DND-41 (cell line): ENCODE data around the gene SMIM30.

Experiments
- EZH2 ChIP-seq: IDR thresholded peaks from 3 replicates; pipeline ENCODE4 v1.6.1; 2012; ENCODE audit warnings: borderline replicate concordance, low read depth, mild to moderate bottlenecking, moderate library complexity, low read length, inconsistent platforms; ENCODE audit not compliant: severe bottlenecking
- TF ChIP-seq, protein P1 (sequence below): IDR thresholded peaks from 2 replicates; pipeline ENCODE4 v1.5.1; 2012; ENCODE audit warnings: borderline replicate concordance, low read length, moderate library complexity, mild to moderate bottlenecking; ENCODE audit not compliant: poor library complexity, severe bottlenecking; ENCODE audit errors: extremely low read depth

DNA sequence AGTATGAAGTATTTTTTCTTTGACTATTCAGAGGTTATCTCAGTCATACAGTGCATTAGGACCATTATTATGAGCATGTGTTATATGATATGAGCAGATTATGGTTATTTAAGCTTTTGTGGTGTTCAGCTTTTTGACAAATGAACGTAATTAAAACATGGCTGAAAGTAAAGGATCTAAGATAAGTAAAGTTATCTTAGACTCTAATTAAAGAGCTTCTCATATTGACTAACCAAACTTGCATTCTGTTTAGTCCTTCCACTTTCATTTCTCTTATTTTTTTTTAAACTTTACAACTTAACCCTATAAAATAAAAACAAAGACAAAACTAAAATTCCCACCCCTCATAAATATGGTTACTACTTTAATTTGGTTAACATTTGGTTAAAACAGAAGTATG lies 24.8 kb downstream of the SMIM30 start:
- TF ChIP-seq, protein P1, sequence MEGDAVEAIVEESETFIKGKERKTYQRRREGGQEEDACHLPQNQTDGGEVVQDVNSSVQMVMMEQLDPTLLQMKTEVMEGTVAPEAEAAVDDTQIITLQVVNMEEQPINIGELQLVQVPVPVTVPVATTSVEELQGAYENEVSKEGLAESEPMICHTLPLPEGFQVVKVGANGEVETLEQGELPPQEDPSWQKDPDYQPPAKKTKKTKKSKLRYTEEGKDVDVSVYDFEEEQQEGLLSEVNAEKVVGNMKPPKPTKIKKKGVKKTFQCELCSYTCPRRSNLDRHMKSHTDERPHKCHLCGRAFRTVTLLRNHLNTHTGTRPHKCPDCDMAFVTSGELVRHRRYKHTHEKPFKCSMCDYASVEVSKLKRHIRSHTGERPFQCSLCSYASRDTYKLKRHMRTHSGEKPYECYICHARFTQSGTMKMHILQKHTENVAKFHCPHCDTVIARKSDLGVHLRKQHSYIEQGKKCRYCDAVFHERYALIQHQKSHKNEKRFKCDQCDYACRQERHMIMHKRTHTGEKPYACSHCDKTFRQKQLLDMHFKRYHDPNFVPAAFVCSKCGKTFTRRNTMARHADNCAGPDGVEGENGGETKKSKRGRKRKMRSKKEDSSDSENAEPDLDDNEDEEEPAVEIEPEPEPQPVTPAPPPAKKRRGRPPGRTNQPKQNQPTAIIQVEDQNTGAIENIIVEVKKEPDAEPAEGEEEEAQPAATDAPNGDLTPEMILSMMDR: no peak
- no peak for TF ChIP-seq EZH2
